Loucy (cell line): ENCODE results near the gene PCDHB7.
"Not testable (repeated sequence)": the region's sequence is repeated elsewhere in the genome, so short reads cannot be mapped to it uniquely, and the experiment has no call there.

Experiments
- EZH2phosphoT487 ChIP-seq: fragments of 200-600 bp; IDR thresholded peaks from 2 replicates; pipeline ENCODE4 v1.6.1; 2018; ENCODE audit warnings: antibody characterized with exemption, mild to moderate bottlenecking, moderate library complexity, borderline replicate concordance
- TF ChIP-seq, protein P1 (sequence below): fragments of 200-600 bp; sonication (generic); conservative IDR thresholded peaks from 2 replicates; pipeline ENCODE4 v1.5.1; 2014; ENCODE audit warnings: mild to moderate bottlenecking, antibody characterized with exemption, low read length

DNA sequence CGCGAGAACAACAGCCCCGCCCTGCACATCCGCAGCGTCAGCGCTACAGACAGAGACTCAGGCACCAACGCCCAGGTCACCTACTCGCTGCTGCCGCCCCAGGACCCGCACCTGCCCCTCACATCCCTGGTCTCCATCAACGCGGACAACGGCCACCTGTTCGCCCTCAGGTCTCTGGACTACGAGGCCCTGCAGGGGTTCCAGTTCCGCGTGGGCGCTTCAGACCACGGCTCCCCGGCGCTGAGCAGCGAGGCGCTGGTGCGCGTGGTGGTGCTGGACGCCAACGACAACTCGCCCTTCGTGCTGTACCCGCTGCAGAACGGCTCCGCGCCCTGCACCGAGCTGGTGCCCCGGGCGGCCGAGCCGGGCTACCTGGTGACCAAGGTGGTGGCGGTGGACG is 43.1 kb downstream of the PCDHB7 start:
- TF ChIP-seq, protein P1, sequence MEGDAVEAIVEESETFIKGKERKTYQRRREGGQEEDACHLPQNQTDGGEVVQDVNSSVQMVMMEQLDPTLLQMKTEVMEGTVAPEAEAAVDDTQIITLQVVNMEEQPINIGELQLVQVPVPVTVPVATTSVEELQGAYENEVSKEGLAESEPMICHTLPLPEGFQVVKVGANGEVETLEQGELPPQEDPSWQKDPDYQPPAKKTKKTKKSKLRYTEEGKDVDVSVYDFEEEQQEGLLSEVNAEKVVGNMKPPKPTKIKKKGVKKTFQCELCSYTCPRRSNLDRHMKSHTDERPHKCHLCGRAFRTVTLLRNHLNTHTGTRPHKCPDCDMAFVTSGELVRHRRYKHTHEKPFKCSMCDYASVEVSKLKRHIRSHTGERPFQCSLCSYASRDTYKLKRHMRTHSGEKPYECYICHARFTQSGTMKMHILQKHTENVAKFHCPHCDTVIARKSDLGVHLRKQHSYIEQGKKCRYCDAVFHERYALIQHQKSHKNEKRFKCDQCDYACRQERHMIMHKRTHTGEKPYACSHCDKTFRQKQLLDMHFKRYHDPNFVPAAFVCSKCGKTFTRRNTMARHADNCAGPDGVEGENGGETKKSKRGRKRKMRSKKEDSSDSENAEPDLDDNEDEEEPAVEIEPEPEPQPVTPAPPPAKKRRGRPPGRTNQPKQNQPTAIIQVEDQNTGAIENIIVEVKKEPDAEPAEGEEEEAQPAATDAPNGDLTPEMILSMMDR = not testable (repeated sequence)
- TF ChIP-seq EZH2phosphoT487 = not testable (repeated sequence)
